CD14-positive monocyte (primary cell): ENCODE data around the gene HAGH. TPM values are rescaled to one million over a fixed set of nuclear protein-coding genes. Genes with fewer than 3 reads are reported as not detected.
"Not testable (repeated sequence)": the region's sequence is repeated elsewhere in the genome, so short reads cannot be mapped to it uniquely, and the experiment has no call there.

Source experiments
- DNase-seq, 3 donors: peaks; one replicate each; pipeline ENCODE4 v3.0.0-alpha.2; 2011 to 2022
- H2AFZ ChIP-seq: 2 replicates; pipeline ENCODE4 v1.6.0; 2012; ENCODE audit warnings: mild to moderate bottlenecking, low read depth, low read length, inconsistent platforms; ENCODE audit not compliant: insufficient read depth, poor library complexity, severe bottlenecking
- H3K27ac ChIP-seq, 2 donors: 1 replicate in 1 of 2; 2 replicates in 1 of 2; pipeline ENCODE4 v1.5.1; 2012 to 2013; ENCODE audit warnings: low read length in 2 of 2, control low read depth in 1 of 2, inconsistent platforms in 1 of 2, low read depth in 1 of 2, mild to moderate bottlenecking in 1 of 2
- H3K27me3 ChIP-seq, 2 donors: one replicate each; pipeline versions ENCODE4 v1.6.0 to v1.6.1; 2011 to 2013; ENCODE audit warnings: low read length in 2 of 2; ENCODE audit not compliant: control insufficient read depth in 2 of 2, insufficient read depth in 2 of 2
- H3K36me3 ChIP-seq, 2 donors: replicated peaks in 1 of 2; 1 replicate in 1 of 2; 2 replicates in 1 of 2; pipeline versions ENCODE4 v1.5.1 to v1.6.1; 2012 to 2013; ENCODE audit warnings: low read length in 2 of 2, control low read depth in 1 of 2, inconsistent platforms in 1 of 2, mild to moderate bottlenecking in 1 of 2; ENCODE audit not compliant: insufficient read depth in 2 of 2, control insufficient read depth in 1 of 2
- H3K4me1 ChIP-seq, 2 donors: 1 replicate in 1 of 2; 2 replicates in 1 of 2; pipeline versions ENCODE4 v1.5.1 to v1.6.1; 2012 to 2013; ENCODE audit warnings: low read length in 2 of 2, control low read depth in 1 of 2, inconsistent platforms in 1 of 2, mild to moderate bottlenecking in 1 of 2, moderate library complexity in 1 of 2; ENCODE audit not compliant: insufficient read depth in 2 of 2, control insufficient read depth in 1 of 2
- H3K4me2 ChIP-seq: replicated peaks from 2 replicates; pipeline ENCODE3; 2012; ENCODE audit warnings: low read length, moderate library complexity, mild to moderate bottlenecking; ENCODE audit not compliant: poor library complexity, severe bottlenecking; ENCODE audit errors: extremely low read depth
- H3K4me3 ChIP-seq, 3 experiments: fragments of 200-600 bp in 1 of 3; sonication (generic) in 1 of 3; replicated peaks in 1 of 3; 1 replicate in 2 of 3; 2 replicates in 1 of 3; pipeline ENCODE4 v1.5.1; 2011 to 2013; ENCODE audit warnings: low read length in 3 of 3, mild to moderate bottlenecking in 3 of 3, control low read depth in 2 of 3, low read depth in 2 of 3, inconsistent platforms in 1 of 3, moderate library complexity in 1 of 3
- H3K79me2 ChIP-seq: 2 replicates; pipeline ENCODE4 v1.6.0; 2012; ENCODE audit warnings: mild to moderate bottlenecking, control low read depth, inconsistent platforms, low read length, moderate library complexity; ENCODE audit not compliant: insufficient read depth
- H3K9ac ChIP-seq: 2 replicates; pipeline ENCODE4 v1.6.0; 2017; ENCODE audit warnings: low read length, mild to moderate bottlenecking; ENCODE audit not compliant: insufficient read depth, poor library complexity, severe bottlenecking
- H3K9me3 ChIP-seq, 2 donors: replicated peaks in 1 of 2; 1 replicate in 1 of 2; 2 replicates in 1 of 2; pipeline versions ENCODE4 v1.5.1 to v1.6.1; 2012 to 2013; ENCODE audit warnings: low read length in 2 of 2, control low read depth in 1 of 2; ENCODE audit not compliant: control insufficient read depth in 1 of 2, insufficient read depth in 1 of 2
- H4K20me1 ChIP-seq: 2 replicates; pipeline ENCODE4 v1.6.0; 2012; ENCODE audit warnings: mild to moderate bottlenecking, low read length, control low read depth, moderate library complexity; ENCODE audit not compliant: insufficient read depth
- H3K27ac Mint-ChIP-seq, 7 donors: one replicate each; pipeline ENCODE4 v1.8.0; 2020; ENCODE audit warnings: mild to moderate bottlenecking in 7 of 7, mixed read lengths in 7 of 7, moderate library complexity in 6 of 7, inconsistent platforms in 2 of 7
- H3K27me3 Mint-ChIP-seq, 3 donors: one replicate each; pipeline ENCODE4 v1.8.0; 2021 to 2022; ENCODE audit warnings: low read depth in 3 of 3, mild to moderate bottlenecking in 3 of 3, mixed read lengths in 3 of 3, moderate library complexity in 3 of 3, inconsistent platforms in 1 of 3
- H3K36me3 Mint-ChIP-seq, 2 donors: one replicate each; pipeline ENCODE4 v1.8.0; 2020; ENCODE audit warnings: mixed read lengths in 2 of 2, inconsistent platforms in 1 of 2, mild to moderate bottlenecking in 1 of 2
- H3K4me1 Mint-ChIP-seq: one replicate; pipeline ENCODE4 v1.8.0; 2020; ENCODE audit warnings: mild to moderate bottlenecking, mixed read lengths
- H3K4me3 Mint-ChIP-seq, 2 donors: one replicate each; pipeline ENCODE4 v1.8.0; 2020; ENCODE audit warnings: mild to moderate bottlenecking in 2 of 2, mixed read lengths in 2 of 2, moderate library complexity in 1 of 2
- H3K9me3 Mint-ChIP-seq, 7 donors: one replicate each; pipeline ENCODE4 v1.8.0; 2020 to 2022; ENCODE audit warnings: mixed read lengths in 7 of 7, mild to moderate bottlenecking in 6 of 7, moderate library complexity in 6 of 7, inconsistent platforms in 2 of 7
- CTCF ChIP-seq: fragments of 200-600 bp; IDR thresholded peaks from one replicate; pipeline ENCODE4 v1.8.0; 2022; ENCODE audit warnings: antibody characterized with exemption, mild to moderate bottlenecking
- WGBS: methylation state at CpG from one replicate; pipeline ENCODE4 v1.1.5; 2013; ENCODE audit warnings: missing lambda C conversion rate; ENCODE audit not compliant: insufficient coverage; 5-methylcytosine and 5-hydroxymethylcytosine counted together
- intact Hi-C, 2 donors: fragments of 100-400 bp; cut with micrococcal nuclease; formaldehyde crosslinking; loops; one replicate each; pipeline versions ENCODE4 v1.15.0 to v1.15.1; 2023
- polyA minus RNA-seq: library from RNA; depleted of rRNA, polyadenylated mRNA; stranded (reverse); fragments of >200 nt; gene quantifications from 2 replicates; pipeline ENCODE4 v1.2.3, GENCODE V29; 2012
- polyA plus RNA-seq, 3 donors: library from polyadenylated mRNA; depleted of rRNA in 1 of 3; unstranded in 2 of 3; stranded (reverse) in 1 of 3; fragments of 300-500 nt in 2 of 3; fragments of >200 nt in 1 of 3; fragmentation: Illumina TruSeq in 2 of 3; gene quantifications; 1 replicate in 2 of 3; 2 replicates in 1 of 3; pipeline ENCODE4 v1.2.3, GENCODE V29; 2012 to 2021
- total RNA-seq, 12 experiments: library from RNA in 1 of 12; stranded (reverse) in 1 of 12; fragments of 120-200 nt in 1 of 12; gene quantifications; one replicate each; pipeline ENCODE4 v1.2.4 and lab custom pipeline; 2013 to 2026; ENCODE audit warnings: mixed read lengths in 6 of 12, inconsistent platforms in 1 of 12

The HAGH gene
- total RNA-seq (2013), result 55.5 TPM
- polyA plus RNA-seq, result 10 to 100 TPM; 42.6 to 82.1 (median 47.7) TPM
- 30.2 and 48.6 TPM in 2 replicates for polyA minus RNA-seq
- total RNA-seq (lab: John Stamatoyannopoulos, UW), result 1.5 to 15.7 (median 12.2) reads per million in 11 experiments

GRCh38 chr16:1826691-1827573 lies at the start of gene HAGH, which contains the start of gene FAHD1:
Gene HAGH (minus strand): TSS chr16:1826825. CDS start chr16:1826787, 38 bp downstream.
Gene FAHD1 (plus strand): TSS chr16:1827206. CDS start chr16:1827239, 33 bp downstream.
- Histone ChIP-seq H3K27me3 (no peaks in the 10 kb centered on the region), H3K4me1 (peaks cover 22 to 39% of the 10 kb centered on the region in 2 donors), H4K20me1 (peaks cover 40% of the 10 kb centered on the region), H3K27ac (peak within 1 kb of the TSS; percentile 49 to 85), H3K9me3 (no peaks in the 10 kb centered on the region), H3K4me3 (peak within 1 kb of the TSS; percentile 54 to 91 (median 74)), H2AFZ (peak within 1 kb of the TSS; percentile 94), H3K36me3 (peaks cover 8 to 18% of the 10 kb centered on the region in 2 donors), H3K9ac (peak within 1 kb of the TSS; percentile 75), H3K79me2 (peaks cover 51% of the 10 kb centered on the region), H3K4me2 (peak within 1 kb of the TSS; percentile 94)
- no peak for TF ChIP-seq CTCF
- Mint-ChIP-seq H3K27ac (peak within 1 kb of the TSS; percentile 85 to 93 (median 90)), H3K9me3 (peaks cover 0 to 2% (median 0%) of the 10 kb centered on the region in 7 donors), H3K36me3 (peaks cover 14 to 25% of the 10 kb centered on the region in 2 donors), H3K4me1 (peaks cover 31% of the 10 kb centered on the region), H3K27me3 (peaks cover 0 to 3% (median 0%) of the 10 kb centered on the region in 3 donors), H3K4me3 (peak within 1 kb of the TSS; percentile 94 to 95)
- DNase-seq, result peak; percentile 92 to 95 (median 92)
- WGBS, result under 1% methylated on average over 104 of the region's 104 CpGs
- intact Hi-C loops, result loop anchor here (2.0 to 5.0 kb wide), 2 partner anchors 44 to 45 kb away; partner anchors contain the start of genes NUBP2 (in 2 of the 2) and SPSB3 (in 2 of the 2)

- H3K9me3 ChIP-seq, H3K27ac Mint-ChIP-seq, H3K4me1 Mint-ChIP-seq, H3K9ac ChIP-seq, intact Hi-C loops, H4K20me1 ChIP-seq, H3K79me2 ChIP-seq, H2AFZ ChIP-seq, H3K4me3 Mint-ChIP-seq, H3K4me1 ChIP-seq, H3K27ac ChIP-seq, H3K36me3 ChIP-seq, H3K9me3 Mint-ChIP-seq, H3K36me3 Mint-ChIP-seq, H3K4me2 ChIP-seq, DNase-seq, H3K4me3 ChIP-seq: not testable (repeated sequence)
- H3K27me3 Mint-ChIP-seq, result peaks cover 32 to 52% (median 50%) of the 10 kb centered on the region in 3 donors
- WGBS, result 91% methylated on average over 8 of the region's 13 CpGs
- peaks cover 10 to 36% of the 10 kb centered on the region in 2 donors for H3K27me3 ChIP-seq
Observed at GRCh38 chr16:1876066-1876465, 49.4 kb upstream of the HAGH start.
